GM12873 (cell line): ENCODE data around the gene PSTPIP1.

Source experiments
- TF ChIP-seq, protein P1 (sequence below): IDR thresholded peaks from 2 replicates; pipeline ENCODE4 v1.5.1; 2012; ENCODE audit warnings: low read depth, mild to moderate bottlenecking, moderate library complexity, low read length, control low read depth; ENCODE audit not compliant: insufficient read depth; ENCODE audit errors: missing control alignments

Gene PSTPIP1

DNA sequence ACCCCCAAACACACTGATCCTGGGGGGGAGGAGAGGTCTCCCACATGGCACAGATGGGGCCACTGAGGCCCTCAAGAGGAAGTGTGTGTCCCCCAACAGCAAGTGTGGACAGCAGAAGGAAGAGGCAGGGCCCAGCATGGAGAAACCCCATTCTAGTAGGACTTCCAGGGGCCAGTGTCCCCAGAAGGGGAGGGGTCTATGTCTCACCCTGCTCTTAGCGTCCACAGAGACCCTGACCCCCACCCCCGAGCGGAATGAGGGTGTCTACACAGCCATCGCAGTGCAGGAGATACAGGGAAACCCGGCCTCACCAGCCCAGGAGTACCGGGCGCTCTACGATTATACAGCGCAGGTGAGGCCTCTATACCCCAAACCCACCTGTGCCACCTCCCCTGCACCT lies 40.7 kb downstream of the PSTPIP1 start:
- TF ChIP-seq, protein P1, sequence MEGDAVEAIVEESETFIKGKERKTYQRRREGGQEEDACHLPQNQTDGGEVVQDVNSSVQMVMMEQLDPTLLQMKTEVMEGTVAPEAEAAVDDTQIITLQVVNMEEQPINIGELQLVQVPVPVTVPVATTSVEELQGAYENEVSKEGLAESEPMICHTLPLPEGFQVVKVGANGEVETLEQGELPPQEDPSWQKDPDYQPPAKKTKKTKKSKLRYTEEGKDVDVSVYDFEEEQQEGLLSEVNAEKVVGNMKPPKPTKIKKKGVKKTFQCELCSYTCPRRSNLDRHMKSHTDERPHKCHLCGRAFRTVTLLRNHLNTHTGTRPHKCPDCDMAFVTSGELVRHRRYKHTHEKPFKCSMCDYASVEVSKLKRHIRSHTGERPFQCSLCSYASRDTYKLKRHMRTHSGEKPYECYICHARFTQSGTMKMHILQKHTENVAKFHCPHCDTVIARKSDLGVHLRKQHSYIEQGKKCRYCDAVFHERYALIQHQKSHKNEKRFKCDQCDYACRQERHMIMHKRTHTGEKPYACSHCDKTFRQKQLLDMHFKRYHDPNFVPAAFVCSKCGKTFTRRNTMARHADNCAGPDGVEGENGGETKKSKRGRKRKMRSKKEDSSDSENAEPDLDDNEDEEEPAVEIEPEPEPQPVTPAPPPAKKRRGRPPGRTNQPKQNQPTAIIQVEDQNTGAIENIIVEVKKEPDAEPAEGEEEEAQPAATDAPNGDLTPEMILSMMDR: no peak

DNA sequence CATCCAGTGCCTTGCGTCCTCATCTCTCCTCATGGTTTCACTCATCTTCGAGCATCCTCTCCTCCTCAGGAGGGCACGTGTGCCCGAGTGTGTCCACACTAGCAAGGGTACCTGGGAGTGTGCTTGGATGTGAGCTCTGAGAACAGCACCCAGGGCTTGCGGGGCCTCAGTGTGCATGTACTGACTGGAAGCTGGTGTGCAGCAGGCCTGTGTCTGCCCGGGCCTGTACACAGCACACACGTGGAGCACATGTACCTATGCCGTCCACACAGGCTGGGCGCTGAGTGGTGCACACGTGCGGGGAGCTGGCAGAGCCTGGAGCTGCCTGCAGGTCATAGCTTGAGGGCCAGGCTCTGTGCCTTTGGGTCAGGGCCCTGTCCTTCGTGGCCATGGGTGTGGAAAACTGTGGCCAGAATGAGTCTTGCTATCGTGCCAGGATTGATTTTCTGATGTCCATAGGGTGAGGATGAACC lies 41.1 kb downstream of the PSTPIP1 start:
- TF ChIP-seq, protein P1: no peak

DNA sequence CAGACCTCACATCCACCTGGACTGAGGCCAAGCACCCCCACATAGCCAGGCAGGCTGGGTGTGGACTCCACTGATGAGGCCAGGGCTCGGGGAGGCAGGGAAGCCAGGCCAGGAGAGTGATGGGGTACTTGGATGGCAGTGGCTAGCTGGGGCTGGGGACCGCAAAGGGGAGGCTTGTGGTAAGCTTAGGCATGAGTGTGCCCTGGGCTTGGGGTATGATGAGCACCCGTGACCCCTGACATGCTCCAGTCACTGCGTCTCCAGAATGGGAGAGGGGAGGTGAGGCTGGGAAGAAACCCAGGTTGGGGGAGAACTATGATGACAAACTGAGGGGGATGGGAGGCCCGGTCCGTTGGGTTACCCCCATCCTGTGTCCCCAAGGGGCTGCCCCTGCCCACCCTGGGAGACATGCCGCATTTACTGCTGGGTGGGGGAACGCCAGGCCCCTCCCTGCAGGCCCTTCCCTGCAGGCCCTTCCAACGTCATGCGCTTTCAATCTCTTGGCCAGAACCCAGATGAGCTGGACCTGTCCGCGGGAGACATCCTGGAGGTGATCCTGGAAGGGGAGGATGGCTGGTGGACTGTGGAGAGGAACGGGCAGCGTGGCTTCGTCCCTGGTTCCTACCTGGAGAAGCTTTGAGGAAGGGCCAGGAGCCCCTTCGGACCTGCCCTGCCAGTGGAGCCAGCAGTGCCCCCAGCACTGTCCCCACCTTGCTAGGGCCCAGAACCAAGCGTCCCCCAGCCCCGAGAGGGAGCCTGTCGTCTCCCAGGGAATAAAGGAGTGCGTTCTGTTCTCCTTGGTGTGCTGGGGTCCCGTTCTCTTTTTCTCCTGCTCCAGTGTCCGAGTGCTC lies 41.8 kb downstream of the PSTPIP1 start:
- TF ChIP-seq, protein P1: no peak

DNA sequence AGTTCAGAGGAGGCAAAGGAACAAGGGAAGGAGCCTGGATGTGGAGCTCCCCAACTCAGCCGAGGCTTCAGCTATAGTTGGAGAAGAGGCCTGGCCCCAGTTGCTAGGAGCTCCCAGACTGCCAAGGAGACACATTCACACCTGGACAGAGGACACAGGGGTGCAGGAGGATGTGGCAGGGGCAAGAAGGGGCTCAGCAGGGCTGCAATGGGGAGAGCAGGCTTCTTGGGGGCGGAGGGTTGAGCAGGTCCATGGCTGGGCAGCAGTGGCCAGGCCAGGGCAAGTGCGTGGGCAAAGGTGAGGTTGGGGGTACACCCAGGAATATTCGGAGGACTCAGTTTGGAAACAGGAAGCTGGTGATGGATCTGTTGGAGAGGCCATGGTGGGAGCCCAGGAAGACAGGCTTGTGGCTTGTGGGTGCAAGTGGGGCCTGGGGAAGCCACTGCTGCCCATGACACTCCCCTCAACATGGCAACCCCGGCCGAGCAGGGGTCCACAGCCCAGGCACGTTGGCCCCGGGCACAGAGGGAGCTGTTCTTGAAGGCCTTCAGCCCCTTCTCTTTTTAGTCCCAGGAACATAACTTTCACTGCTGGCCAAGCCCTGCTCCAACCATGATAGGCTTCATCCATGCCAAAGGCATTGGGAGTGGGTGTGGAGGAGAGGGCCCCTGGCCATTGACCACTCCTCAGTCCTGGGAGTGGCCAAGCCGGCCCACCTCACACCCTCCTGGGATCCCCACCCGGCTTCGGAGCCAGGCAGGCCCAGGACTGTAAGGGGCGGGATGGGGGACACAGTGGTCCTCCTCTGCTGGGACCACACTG lies 42.7 kb downstream of the PSTPIP1 start:
- TF ChIP-seq, protein P1: no peak

DNA sequence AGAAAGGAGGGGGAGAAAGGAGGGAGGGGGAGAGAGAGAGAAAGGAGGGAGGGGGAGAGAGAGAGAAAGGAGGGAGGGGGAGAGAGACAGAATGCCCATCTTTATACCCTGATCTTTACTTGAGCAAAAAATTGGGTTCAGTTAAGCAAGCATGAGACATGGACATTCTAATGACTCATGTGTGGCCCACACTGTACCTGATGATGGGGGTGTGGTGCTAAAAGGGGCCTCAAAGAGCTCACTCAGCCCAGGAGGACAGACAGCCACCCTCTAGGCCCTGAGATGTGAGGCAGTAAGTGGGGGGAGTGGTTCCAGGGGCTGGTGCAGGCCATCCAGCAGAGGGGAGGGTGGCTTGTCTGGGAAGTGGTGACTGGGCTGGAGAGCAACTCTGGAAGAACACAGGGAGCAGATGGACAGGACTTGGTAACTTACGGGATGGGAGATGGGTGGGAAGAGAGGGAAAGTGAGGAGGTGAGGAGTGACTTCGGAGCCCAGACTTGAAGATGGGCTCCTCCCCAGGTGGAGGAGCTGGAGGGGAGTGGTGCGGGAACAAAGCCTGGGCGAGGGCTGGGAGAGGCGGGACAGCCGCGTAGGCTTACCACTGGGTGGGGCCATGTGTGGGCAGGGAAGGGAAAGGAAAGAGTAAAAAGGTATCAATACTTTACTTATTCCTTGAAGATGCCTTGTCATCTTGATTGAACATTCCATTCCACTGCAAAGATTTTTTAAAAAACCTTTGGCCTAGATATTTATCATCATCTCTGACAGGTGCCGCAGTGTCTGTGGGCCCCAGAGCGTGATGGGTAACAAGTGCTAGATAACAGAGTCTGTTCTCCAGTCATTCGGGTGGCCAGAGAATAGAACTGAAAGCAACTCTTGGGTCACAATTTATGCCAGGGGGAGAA lies 43.6 kb downstream of the PSTPIP1 start:
- TF ChIP-seq, protein P1: no peak

DNA sequence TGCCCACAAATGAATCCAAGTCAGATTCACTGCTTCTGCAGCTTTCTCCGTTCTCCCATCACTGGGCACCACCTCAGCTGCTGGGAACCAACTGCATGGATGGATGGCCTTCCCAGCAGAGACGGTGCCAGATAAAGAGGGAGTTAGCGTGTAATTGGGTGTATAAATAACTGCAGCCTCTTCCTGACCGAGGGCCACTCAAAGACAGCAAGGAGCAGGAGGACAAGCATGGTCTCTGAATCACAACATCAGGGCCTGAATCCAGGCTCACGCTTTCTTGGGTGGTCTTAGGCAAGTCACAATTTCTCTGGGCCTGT lies 44.2 kb downstream of the PSTPIP1 start:
- TF ChIP-seq, protein P1: no peak
